Adrenal gland (tissue), 12 donors: ENCODE measurements around the gene WNT3. TPM values are rescaled to one million over a fixed set of nuclear protein-coding genes. Genes with fewer than 3 reads are reported as not detected.

Experiments
- DNase-seq, 7 donors: peaks; one replicate each; pipeline ENCODE4 v3.0.0-alpha.2; 2019 to 2020
- H3K27ac ChIP-seq, 5 donors: fragments of 200-600 bp; sonication (generic) in 4 of 5; 1 replicate in 3 of 5; 2 replicates in 2 of 5; pipeline versions ENCODE4 v1.5.1 to v1.8.0; 2016 to 2020; ENCODE audit warnings: mild to moderate bottlenecking in 1 of 5
- H3K27me3 ChIP-seq: fragments of 200-600 bp; 2 replicates; pipeline ENCODE4 v1.8.0; 2021
- H3K36me3 ChIP-seq, 2 donors: fragments of 200-600 bp; replicated peaks in 1 of 2; 1 replicate in 1 of 2; 2 replicates in 1 of 2; pipeline versions ENCODE4 v1.5.1 to v1.8.0; 2018 to 2022
- H3K4me1 ChIP-seq, 2 donors: fragments of 200-600 bp; replicated peaks in 1 of 2; 1 replicate in 1 of 2; 2 replicates in 1 of 2; pipeline versions ENCODE4 v1.5.1 to v1.8.0; 2018 to 2021
- H3K4me3 ChIP-seq, 4 donors: fragments of 200-600 bp; sonication (generic) in 3 of 4; one replicate each; pipeline ENCODE4 v1.5.1; 2016 to 2018
- H3K9me3 ChIP-seq, 3 donors: fragments of 200-600 bp; sonication (generic) in 1 of 3; replicated peaks in 1 of 3; 1 replicate in 2 of 3; 2 replicates in 1 of 3; pipeline versions ENCODE4 v1.5.1 to v1.8.0; 2016 to 2021
- POLR2A ChIP-seq, 2 donors: fragments of 450-650 bp; IDR thresholded peaks; one replicate each; pipeline ENCODE4 v1.6.1; 2017; ENCODE audit warnings: antibody characterized with exemption in 2 of 2, mild to moderate bottlenecking in 2 of 2, moderate library complexity in 1 of 2
- whole genome bisulfite sequencing, 4 donors: extraction: QIAGEN DNeasy Blood & Tissue Kit in 2 of 4; methylation state at CpG; one replicate each; pipeline versions ENCODE4 v1.1.5 to v1.1.7; 2013 to 2017; 5-methylcytosine and 5-hydroxymethylcytosine counted together
- intact Hi-C, 2 donors: fragments of 100-400 bp; cut with DNase I; formaldehyde crosslinking; loops; one replicate each; pipeline versions ENCODE4 v1.14.1 to v1.15.0; 2022 to 2023
- polyA plus RNA-seq, 3 donors: library from polyadenylated mRNA; stranded (reverse); fragments of 200-250 nt in 2 of 3; fragments of 350-450 nt in 1 of 3; fragmentation: Illumina TruSeq in 1 of 3; extraction: RNeasy Lipid Tissue Mini Kit (QIAGEN cat#74804) in 1 of 3; gene quantifications; one replicate each; pipeline ENCODE4 v1.2.3, GENCODE V29; 2013 to 2014
- total RNA-seq, 9 donors: library from RNA; depleted of rRNA in 4 of 9; stranded (reverse); fragments of >200 nt in 4 of 9; fragments of 120-200 nt in 1 of 9; fragmentation: NEBNext Ultra II Directional in 1 of 9; extraction: Animal tissue kit (Norgen Biotek cat#: 25700) in 1 of 9; gene quantifications; one replicate each; pipeline versions ENCODE4 v1.1.0 to v1.2.4, GENCODE V29; 2013 to 2023
- TF ChIP-seq, protein P1 (sequence below), 6 experiments: fragments of 450-650 bp in 4 of 6; fragments of 200-600 bp in 2 of 6; sonication (generic) in 1 of 6; IDR thresholded peaks; 1 replicate in 5 of 6; 2 replicates in 1 of 6; pipeline versions ENCODE4 v1.5.1 to v1.8.0; 2016 to 2021; ENCODE audit warnings: antibody characterized with exemption in 6 of 6, mild to moderate bottlenecking in 2 of 6, moderate library complexity in 1 of 6
- donor health status: healthy with polysubstance abuse.
- donor health status: Bipolar disorder and iron deficiency.
- donor health status: DM: yes; HTN: yes; CAD: no.
- donor health status: DM: no; HTN: no; CAD: no.
- donor health status: DM: no; HTN: no; CAD: no.
- donor health status: DM: yes; HTN: yes; CAD: no.

The WNT3 gene
- total and polyA plus RNA-seq, 12 donors, result 0.16 to 1.1 (median 0.46) TPM; not detected in 2

DNA sequence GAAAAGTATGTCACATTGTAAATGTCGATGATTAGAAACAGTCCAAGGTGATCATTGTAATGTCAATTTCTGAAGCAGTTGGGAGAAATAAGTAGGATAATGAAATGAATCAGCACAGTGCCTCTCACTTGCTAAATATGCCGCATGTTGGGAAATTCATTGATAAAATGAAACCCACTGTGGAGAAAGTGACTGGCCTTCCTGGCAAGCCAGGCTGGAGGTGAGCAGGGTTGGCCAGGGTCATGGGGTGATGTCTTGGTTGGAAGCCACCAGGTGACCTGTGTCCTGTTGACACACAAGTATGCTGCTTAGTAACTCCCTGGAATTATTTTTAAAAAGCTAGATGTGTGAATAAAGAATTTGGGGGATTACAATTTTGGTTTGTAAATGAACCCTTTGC is 18.0 kb upstream of the WNT3 start:
- H3K4me3 ChIP-seq, result no peak overlapping the region
- no peaks in the 10 kb centered on the region for H3K36me3 ChIP-seq
- intact Hi-C loops, result no loop called here
- peaks cover 7% of the 10 kb centered on the region for H3K27me3 ChIP-seq
- no peak overlapping the region for H3K27ac ChIP-seq
- H3K9me3 ChIP-seq, result no peaks in the 10 kb centered on the region
- TF ChIP-seq, protein P1, sequence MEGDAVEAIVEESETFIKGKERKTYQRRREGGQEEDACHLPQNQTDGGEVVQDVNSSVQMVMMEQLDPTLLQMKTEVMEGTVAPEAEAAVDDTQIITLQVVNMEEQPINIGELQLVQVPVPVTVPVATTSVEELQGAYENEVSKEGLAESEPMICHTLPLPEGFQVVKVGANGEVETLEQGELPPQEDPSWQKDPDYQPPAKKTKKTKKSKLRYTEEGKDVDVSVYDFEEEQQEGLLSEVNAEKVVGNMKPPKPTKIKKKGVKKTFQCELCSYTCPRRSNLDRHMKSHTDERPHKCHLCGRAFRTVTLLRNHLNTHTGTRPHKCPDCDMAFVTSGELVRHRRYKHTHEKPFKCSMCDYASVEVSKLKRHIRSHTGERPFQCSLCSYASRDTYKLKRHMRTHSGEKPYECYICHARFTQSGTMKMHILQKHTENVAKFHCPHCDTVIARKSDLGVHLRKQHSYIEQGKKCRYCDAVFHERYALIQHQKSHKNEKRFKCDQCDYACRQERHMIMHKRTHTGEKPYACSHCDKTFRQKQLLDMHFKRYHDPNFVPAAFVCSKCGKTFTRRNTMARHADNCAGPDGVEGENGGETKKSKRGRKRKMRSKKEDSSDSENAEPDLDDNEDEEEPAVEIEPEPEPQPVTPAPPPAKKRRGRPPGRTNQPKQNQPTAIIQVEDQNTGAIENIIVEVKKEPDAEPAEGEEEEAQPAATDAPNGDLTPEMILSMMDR (IDR thresholded peaks at IDR 0.05), result no peak
- no peak for TF ChIP-seq POLR2A (IDR thresholded peaks at IDR 0.05)
- WGBS, 4 donors, result 49 to 60% (median 58%) methylated on average over 2 of the region's 2 CpGs
- DNase-seq, result peak in 1 of 7 donors; percentile 17
- peaks cover 0 to 3% of the 10 kb centered on the region in 2 donors for H3K4me1 ChIP-seq

- Histone ChIP-seq H3K9me3 (no peaks in the 10 kb centered on the region), H3K4me1 (no peaks in the 10 kb centered on the region), H3K27ac (no peak overlapping the region), H3K27me3 (no peaks in the 10 kb centered on the region), H3K4me3 (no peak overlapping the region), H3K36me3 (no peaks in the 10 kb centered on the region)
- TF ChIP-seq POLR2A (IDR thresholded peaks at IDR 0.05), result no peak
- TF ChIP-seq, protein P1 (IDR thresholded peaks at IDR 0.05), result no peak
- intact Hi-C loops, result no loop called here
- 92 to 100% (median 95%) methylated on average over 3 of the region's 3 CpGs for WGBS, 4 donors
- no peak for DNase-seq
Measured at GRCh38 chr17:46834846-46835245, 16.4 kb upstream of the WNT3 start.

DNA sequence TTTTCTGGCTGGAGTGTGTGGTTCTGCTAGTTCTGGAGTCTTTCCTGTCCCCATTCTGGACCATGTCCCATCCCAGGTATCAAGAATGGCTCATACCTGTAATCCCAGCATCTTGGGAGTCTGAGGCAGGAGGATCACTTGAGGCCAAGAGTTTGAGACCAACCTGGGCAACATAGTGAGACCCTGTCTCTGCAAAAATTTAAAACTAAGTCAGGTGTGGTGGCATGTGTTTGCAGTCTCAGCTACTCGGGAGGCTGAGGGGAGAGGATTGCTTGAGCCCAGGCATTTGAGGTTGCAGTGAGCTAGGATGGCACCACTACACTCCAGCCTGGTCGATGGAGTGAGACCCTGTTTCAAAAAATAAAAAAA is 15.3 kb upstream of the WNT3 start:
- no peak for DNase-seq
- intact Hi-C loops, result no loop called here
- H3K27ac ChIP-seq, result no peak overlapping the region
- no peaks in the 10 kb centered on the region for H3K27me3 ChIP-seq
- H3K9me3 ChIP-seq, result no peaks in the 10 kb centered on the region
- no peaks in the 10 kb centered on the region for H3K36me3 ChIP-seq
- no peaks in the 10 kb centered on the region for H3K4me1 ChIP-seq
- no peak overlapping the region for H3K4me3 ChIP-seq
- WGBS, 4 donors, result 78 to 89% (median 83%) methylated on average over 2 of the region's 2 CpGs
- TF ChIP-seq POLR2A (IDR thresholded peaks at IDR 0.05), result no peak
- TF ChIP-seq, protein P1 (IDR thresholded peaks at IDR 0.05), result no peak

- WGBS, 4 donors, result 62 to 68% (median 65%) methylated on average over 16 to 17 of the region's 17 CpGs
- H3K9me3 ChIP-seq, result no peaks in the 10 kb centered on the region
- no peaks in the 10 kb centered on the region for H3K27me3 ChIP-seq
- peak in 4 of 7 donors; percentile 28 to 75 (median 55) for DNase-seq
- H3K27ac ChIP-seq, result peak overlapping the region in 1 of 5 donors; percentile 57
- TF ChIP-seq POLR2A (IDR thresholded peaks at IDR 0.05), result no peak
- TF ChIP-seq, protein P1 (IDR thresholded peaks at IDR 0.05), result no peak
- H3K36me3 ChIP-seq, result no peaks in the 10 kb centered on the region
- intact Hi-C loops, result no loop called here
- no peaks in the 10 kb centered on the region for H3K4me1 ChIP-seq
- H3K4me3 ChIP-seq, result no peak overlapping the region
Measured at GRCh38 chr17:46832945-46833839, 14.7 kb upstream of the WNT3 start.
